Left kidney (tissue), 2 donors: Measurements from ENCODE around the gene CABLES1. TPM values are rescaled to one million over a fixed set of nuclear protein-coding genes. Genes with fewer than 3 reads are reported as not detected.

Source experiments
- DNase-seq: peaks from one replicate; pipeline ENCODE4 v3.0.0-alpha.2; 2013
- polyA plus RNA-seq: library from polyadenylated mRNA; unstranded; fragments of 120-200 nt; gene quantifications from one replicate; pipeline ENCODE4 v1.2.1, GENCODE V29; 2013; ENCODE audit not compliant: insufficient read length

Gene CABLES1
- polyA plus RNA-seq, 1 donor = 24.8 TPM

- no peak for DNase-seq
Measured at GRCh38 chr18:23217781-23218180, 82.5 kb downstream of the CABLES1 start.

- no peak for DNase-seq
Measured at GRCh38 chr18:23220355-23220754, 85.1 kb downstream of the CABLES1 start.

GRCh38 chr18:23223641-23224040 lies 88.4 kb downstream of the CABLES1 start:
- DNase-seq = no peak

GRCh38 chr18:23225503-23225902 lies 90.2 kb downstream of the CABLES1 start:
- DNase-seq = peak; percentile 57

- DNase-seq = no peak
Measured at GRCh38 chr18:23226391-23226790, 91.1 kb downstream of the CABLES1 start.

GRCh38 chr18:23226930-23227725 lies 91.8 kb downstream of the CABLES1 start:
- DNase-seq = no peak

GRCh38 chr18:23227726-23228070 lies 92.4 kb downstream of the CABLES1 start:
- peak; percentile 52 for DNase-seq

- DNase-seq = no peak
Measured at GRCh38 chr18:23228102-23229061, 93.1 kb downstream of the CABLES1 start.

GRCh38 chr18:23229472-23229871 lies 94.2 kb downstream of the CABLES1 start:
- no peak for DNase-seq

- DNase-seq = no peak
Measured at GRCh38 chr18:23230686-23231085, 95.4 kb downstream of the CABLES1 start.

- DNase-seq = no peak
Measured at GRCh38 chr18:23231340-23232021, 96.2 kb downstream of the CABLES1 start.

- no peak for DNase-seq
Measured at GRCh38 chr18:23232331-23232730, 97.0 kb downstream of the CABLES1 start.

- no peak for DNase-seq
Measured at GRCh38 chr18:23234619-23235018, 99.3 kb downstream of the CABLES1 start.

GRCh38 chr18:23235336-23235735 lies 100.1 kb downstream of the CABLES1 start:
- no peak for DNase-seq

- no peak for DNase-seq
Measured at GRCh38 chr18:23235860-23236259, 100.6 kb downstream of the CABLES1 start.

GRCh38 chr18:23236876-23237468 lies 101.7 kb downstream of the CABLES1 start:
- DNase-seq = no peak

GRCh38 chr18:23237524-23238151 lies 102.4 kb downstream of the CABLES1 start:
- DNase-seq = no peak

- DNase-seq = no peak
Measured at GRCh38 chr18:23238152-23238531, 102.9 kb downstream of the CABLES1 start.

GRCh38 chr18:23238651-23239349 lies 103.5 kb downstream of the CABLES1 start:
- DNase-seq = no peak

- DNase-seq = no peak
Measured at GRCh38 chr18:23239350-23239692, 104.0 kb downstream of the CABLES1 start.
